ENCODE data around the gene HEBP2. TPM values are rescaled to one million over a fixed set of nuclear protein-coding genes. Genes with fewer than 3 reads are reported as not detected.

HEBP2 gene
- total and polyA plus RNA-seq, 2 of the 13 experiments (the other 11 are each of a cell fraction or from before 2014, with no cell fraction given) = 16.0 to 72.8 TPM

GRCh38 chr6:138403801-138404665 lies at the start of gene HEBP2 (continued):
- TF ChIP-seq ZNF343 (CRISPR knock-in tag; IDR thresholded peaks at IDR 0.05) (peak; percentile 90), ZNF513 (CRISPR knock-in tag; conservative IDR thresholded peaks at IDR 0.05) (peak; percentile 85; the same call in 1 of the 2 replicates), MLLT10 (CRISPR knock-in tag; IDR thresholded peaks at IDR 0.05) (no peak), TCF12 (IDR thresholded peaks at IDR 0.05) (no peak), TCF12 (CRISPR knock-in tag; IDR thresholded peaks at IDR 0.05) (peak; percentile 46), PAF1 (CRISPR knock-in tag; IDR thresholded peaks at IDR 0.05) (no peak), ZIK1 (CRISPR knock-in tag; IDR thresholded peaks at IDR 0.05; ENCODE audit: borderline replicate concordance, low read depth) (peak; percentile 53; the same call in 1 of the 2 replicates), ZBTB8A (CRISPR knock-in tag; IDR thresholded peaks at IDR 0.05; ENCODE audit: borderline replicate concordance, low read depth) (peak; percentile 83; the same call in 1 of the 2 replicates), MEIS1 (CRISPR knock-in tag; IDR thresholded peaks at IDR 0.05; ENCODE audit: borderline replicate concordance) (peak; percentile 82), TP53 (CRISPR knock-in tag; conservative IDR thresholded peaks at IDR 0.05) (peak; percentile 49; the same call in 1 of the 2 replicates), ZNF205 (CRISPR knock-in tag; IDR thresholded peaks at IDR 0.05) (no peak; the same call in none of the 2 replicates), BCLAF1 (IDR thresholded peaks at IDR 0.05) (no peak), ZNF816 (CRISPR knock-in tag; IDR thresholded peaks at IDR 0.05; ENCODE audit: borderline replicate concordance) (peak; percentile 92), ZNF556 (CRISPR knock-in tag; IDR thresholded peaks at IDR 0.05; ENCODE audit: borderline replicate concordance) (peak; percentile 84), REST (IDR thresholded peaks at IDR 0.05; ENCODE audit: borderline replicate concordance in 1 of 2, low read depth in 1 of 2, low read length in 2 of 2) (peak; percentile 1 to 71; a peak in 3 of 4 replicates), TBX3 (IDR thresholded peaks at IDR 0.05; ENCODE audit: borderline replicate concordance) (no peak; the same call in 1 of the 2 replicates), TCF7L2 (IDR thresholded peaks at IDR 0.05; ENCODE audit: low read depth, low read length) (no peak), NKX3-1 (CRISPR knock-in tag; IDR thresholded peaks at IDR 0.05) (peak; percentile 82; the same call in 1 of the 2 replicates), PLSCR1 (CRISPR knock-in tag; IDR thresholded peaks at IDR 0.05; ENCODE audit: borderline replicate concordance) (no peak), RARG (CRISPR knock-in tag; IDR thresholded peaks at IDR 0.05; ENCODE audit: low read depth) (peak; percentile 76; the same call in 1 of the 2 replicates)
